SK-N-SH treated with all-trans-retinoic acid at 6 μM for 48 hours (cell line): ENCODE results near the gene IGFL1.

Source experiments
- ATAC-seq: fragments of 200-7000 bp; cut with Tn5 transposase; 3 replicates; pipeline ENCODE4 v1.9.1; 2020; ENCODE audit warnings: mild to moderate bottlenecking, moderate library complexity
- BACH2 ChIP-seq: fragments of 250-450 bp; sonication (Bioruptor Pico); IDR thresholded peaks from 2 replicates; pipeline ENCODE4 v1.9.0; 2021; ENCODE audit warnings: mild to moderate bottlenecking, borderline replicate concordance
- CREB5 ChIP-seq: fragments of 250-450 bp; sonication (Bioruptor Pico); IDR thresholded peaks from 2 replicates; pipeline ENCODE4 v1.5.1; 2020; ENCODE audit warnings: low read depth, mild to moderate bottlenecking, moderate library complexity
- CSDC2 ChIP-seq: fragments of 250-450 bp; sonication (Bioruptor Pico); IDR thresholded peaks from 2 replicates; pipeline ENCODE4 v1.5.0; 2020; ENCODE audit warnings: mild to moderate bottlenecking, moderate library complexity
- CSRNP3 ChIP-seq: fragments of 250-450 bp; sonication (Bioruptor Pico); IDR thresholded peaks from 2 replicates; pipeline ENCODE4 v1.5.1; 2021; ENCODE audit warnings: mild to moderate bottlenecking, moderate library complexity
- ESRRG ChIP-seq: fragments of 250-450 bp; sonication (Bioruptor Pico); IDR thresholded peaks from 2 replicates; pipeline ENCODE4 v1.6.1; 2021; ENCODE audit warnings: mild to moderate bottlenecking
- GLIS3 ChIP-seq: fragments of 250-450 bp; sonication (Bioruptor Pico); IDR thresholded peaks from 2 replicates; pipeline ENCODE4 v1.5.0; 2020; ENCODE audit warnings: mild to moderate bottlenecking, moderate library complexity
- ISL1 ChIP-seq: fragments of 250-450 bp; sonication (Bioruptor Pico); IDR thresholded peaks from 2 replicates; pipeline ENCODE4 v2.1.2; 2022; ENCODE audit warnings: mild to moderate bottlenecking, moderate library complexity
- OSR1 ChIP-seq: fragments of 250-450 bp; sonication (Bioruptor Pico); IDR thresholded peaks from 2 replicates; pipeline ENCODE4 v1.8.0; 2022; ENCODE audit warnings: moderate library complexity, mild to moderate bottlenecking, inconsistent platforms
- PATZ1 ChIP-seq: fragments of 250-450 bp; sonication (Bioruptor Pico); IDR thresholded peaks from 2 replicates; pipeline ENCODE4 v1.8.0; 2020; ENCODE audit warnings: mild to moderate bottlenecking, moderate library complexity, borderline replicate concordance
- POU6F1 ChIP-seq: fragments of 250-450 bp; sonication (Bioruptor Pico); IDR thresholded peaks from 2 replicates; pipeline ENCODE4 v1.8.0; 2021; ENCODE audit warnings: low read depth, mild to moderate bottlenecking, moderate library complexity, borderline replicate concordance
- PPARA ChIP-seq: fragments of 250-450 bp; sonication (Bioruptor Pico); IDR thresholded peaks from 2 replicates; pipeline ENCODE4 v1.5.0; 2020; ENCODE audit warnings: mild to moderate bottlenecking, borderline replicate concordance
- RARB ChIP-seq: fragments of 250-450 bp; sonication (Bioruptor Pico); IDR thresholded peaks from 2 replicates; pipeline ENCODE4 v1.8.0; 2021; ENCODE audit warnings: mild to moderate bottlenecking, moderate library complexity
- TCF4 ChIP-seq: fragments of 250-450 bp; sonication (Bioruptor Pico); IDR thresholded peaks from 2 replicates; pipeline ENCODE4 v1.8.0; 2021; ENCODE audit warnings: mild to moderate bottlenecking, moderate library complexity, borderline replicate concordance
- TOX ChIP-seq: fragments of 250-450 bp; sonication (Bioruptor Pico); IDR thresholded peaks from 2 replicates; pipeline ENCODE4 v1.8.0; 2021; ENCODE audit warnings: mild to moderate bottlenecking, moderate library complexity, borderline replicate concordance
- TSHZ2 ChIP-seq: fragments of 250-450 bp; sonication (Bioruptor Pico); IDR thresholded peaks from 2 replicates; pipeline ENCODE4 v1.5.0; 2020; ENCODE audit warnings: mild to moderate bottlenecking, moderate library complexity
- ZC3H10 ChIP-seq: fragments of 250-450 bp; sonication (Bioruptor Pico); IDR thresholded peaks from 2 replicates; pipeline ENCODE4 v1.5.1; 2021; ENCODE audit warnings: mild to moderate bottlenecking, moderate library complexity
- ZFP3 ChIP-seq: fragments of 250-450 bp; sonication (Bioruptor Pico); IDR thresholded peaks from 2 replicates; pipeline ENCODE4 v1.5.0; 2020; ENCODE audit warnings: mild to moderate bottlenecking, moderate library complexity
- ZFP30 ChIP-seq: fragments of 450-650 bp; formaldehyde crosslinking; IDR thresholded peaks from 2 replicates; pipeline ENCODE4 v1.5.0; 2022; ENCODE audit warnings: mild to moderate bottlenecking, moderate library complexity
- ZNF70 ChIP-seq: fragments of 450-650 bp; formaldehyde crosslinking; IDR thresholded peaks from 2 replicates; pipeline ENCODE4 v1.5.0; 2020; ENCODE audit warnings: mild to moderate bottlenecking, moderate library complexity
- ZNF8 ChIP-seq: fragments of 450-650 bp; formaldehyde crosslinking; IDR thresholded peaks from 2 replicates; pipeline ENCODE4 v1.5.0; 2020; ENCODE audit warnings: mild to moderate bottlenecking, moderate library complexity

Gene IGFL1

GRCh38 chr19:46229442-46229841 lies at the start of gene IGFL1:
Gene IGFL1, plus strand, starts transcription at chr19:46229742. Its CDS starts 33 bp downstream, at chr19:46229775.
- no peak for TF ChIP-seq TOX (CRISPR knock-in tag)
- TF ChIP-seq POU6F1 (CRISPR knock-in tag), result no peak
- no peak for TF ChIP-seq ZNF70 (CRISPR knock-in tag)
- no peak for TF ChIP-seq CSDC2 (CRISPR knock-in tag)
- TF ChIP-seq ZFP3 (CRISPR knock-in tag), result no peak
- TF ChIP-seq BACH2, result no peak
- TF ChIP-seq TSHZ2 (CRISPR knock-in tag), result no peak
- TF ChIP-seq GLIS3, result no peak
- no peak for TF ChIP-seq ZFP30 (CRISPR knock-in tag)
- TF ChIP-seq ZNF8 (CRISPR knock-in tag), result no peak
- TF ChIP-seq OSR1, result no peak
- no peak for TF ChIP-seq PATZ1
- TF ChIP-seq ISL1 (CRISPR knock-in tag), result no peak
- no peak for TF ChIP-seq RARB (CRISPR knock-in tag)
- no peak for TF ChIP-seq ZC3H10 (CRISPR knock-in tag)
- no peak for ATAC-seq

GRCh38 chr19:46180701-46181387 lies 48.7 kb upstream of the IGFL1 start:
- TF ChIP-seq ZFP3 (CRISPR knock-in tag) (no peak), CSRNP3 (no peak), ESRRG (CRISPR knock-in tag) (no peak), BACH2 (no peak), TOX (CRISPR knock-in tag) (no peak), GLIS3 (no peak), TCF4 (CRISPR knock-in tag) (no peak), PATZ1 (no peak), PPARA (no peak), ISL1 (CRISPR knock-in tag) (no peak), CREB5 (CRISPR knock-in tag) (no peak), ZC3H10 (CRISPR knock-in tag) (peak; percentile 82), OSR1 (peak; percentile 94), ZNF8 (CRISPR knock-in tag) (no peak), POU6F1 (CRISPR knock-in tag) (no peak), TSHZ2 (CRISPR knock-in tag) (no peak), RARB (CRISPR knock-in tag) (no peak)
- TF ChIP-seq, all 23 proteins: peak for 2
- peak; percentile 61 for ATAC-seq
